Small intestine (tissue), 7 donors: ENCODE data around the gene LGALS1. TPM values are rescaled to one million over a fixed set of nuclear protein-coding genes. Genes with fewer than 3 reads are reported as not detected.
"Not testable (repeated sequence)": the region's sequence is repeated elsewhere in the genome, so short reads cannot be mapped to it uniquely, and the experiment has no call there.

Experiments
- DNase-seq, 2 donors: peaks; one replicate each; pipeline versions ENCODE4 v3.0.0 to v3.0.0-alpha.2; 2013
- FAIRE-seq: peaks from 2 replicates; lab custom pipeline; 2012; peaks lifted over from hg19 to GRCh38; lab: Jason Lieb, UNC
- H3K27ac ChIP-seq, 3 donors: one replicate each; pipeline ENCODE4 v1.5.1; 2013; ENCODE audit warnings: low read length in 2 of 3, mild to moderate bottlenecking in 2 of 3, control low read depth in 1 of 3, inconsistent platforms in 1 of 3, low read depth in 1 of 3, moderate library complexity in 1 of 3
- H3K27me3 ChIP-seq, 3 donors: one replicate each; pipeline ENCODE4 v1.6.1; 2013; ENCODE audit warnings: low read length in 3 of 3, inconsistent platforms in 1 of 3; ENCODE audit not compliant: control insufficient read depth in 3 of 3, insufficient read depth in 3 of 3
- H3K36me3 ChIP-seq, 3 donors: one replicate each; pipeline ENCODE4 v1.6.1; 2013; ENCODE audit warnings: low read length in 3 of 3, inconsistent platforms in 1 of 3, low read depth in 1 of 3, mild to moderate bottlenecking in 1 of 3, moderate library complexity in 1 of 3; ENCODE audit not compliant: control insufficient read depth in 3 of 3, insufficient read depth in 2 of 3
- H3K4me1 ChIP-seq, 3 donors: one replicate each; pipeline ENCODE4 v1.6.1; 2013; ENCODE audit warnings: low read length in 2 of 3, inconsistent platforms in 1 of 3, low read depth in 1 of 3, mild to moderate bottlenecking in 1 of 3, moderate library complexity in 1 of 3; ENCODE audit not compliant: control insufficient read depth in 3 of 3, insufficient read depth in 2 of 3
- H3K4me3 ChIP-seq, 3 donors: one replicate each; pipeline ENCODE4 v1.5.1; 2013; ENCODE audit warnings: low read length in 3 of 3, control low read depth in 1 of 3, inconsistent platforms in 1 of 3, low read depth in 1 of 3, mild to moderate bottlenecking in 1 of 3, moderate library complexity in 1 of 3
- H3K9me3 ChIP-seq, 2 donors: one replicate each; pipeline ENCODE4 v1.6.1; 2013; ENCODE audit warnings: low read depth in 1 of 2, low read length in 1 of 2; ENCODE audit not compliant: control insufficient read depth in 2 of 2, insufficient read depth in 1 of 2
- WGBS, 3 donors: extraction: QIAGEN DNeasy Blood & Tissue Kit; methylation state at CpG; one replicate each; pipeline ENCODE4 v1.1.7; 2013; 5-methylcytosine and 5-hydroxymethylcytosine counted together
- polyA plus RNA-seq, 4 donors: library from polyadenylated mRNA; stranded (reverse) in 3 of 4; unstranded in 1 of 4; fragments of 200-250 nt in 3 of 4; fragments of 120-200 nt in 1 of 4; gene quantifications; one replicate each; pipeline versions ENCODE4 v1.2.1 to v1.2.3, GENCODE V29; 2013
- donor health status: healthy with polysubstance abuse.
- donor health status: control.
- donor health status: control.
- donor health status: Bipolar disorder and iron deficiency.
- donor health status: healthy.

LGALS1 gene
- polyA plus RNA-seq, 4 donors, result 36.9 to 396 (median 243) TPM

- H3K4me3 ChIP-seq, result no peak overlapping the region
- peaks cover 0 to 63% (median 9%) of the 10 kb centered on the region in 3 donors for H3K36me3 ChIP-seq
- DNase-seq (no peak), FAIRE-seq (no peak)
- peaks cover 2 to 33% (median 7%) of the 10 kb centered on the region in 3 donors for H3K4me1 ChIP-seq
- H3K27me3 ChIP-seq, result no peaks in the 10 kb centered on the region
- 72 to 79% (median 72%) methylated on average over 10 to 17 of the region's 17 CpGs for WGBS, 3 donors
- H3K9me3 ChIP-seq, result no peaks in the 10 kb centered on the region
- H3K27ac ChIP-seq, result peak overlapping the region; percentile 14 to 70 (median 56)
These were observed 20.2 kb upstream of the LGALS1 start for GRCh38 chr22:37655252-37655563.

- H3K4me1 ChIP-seq, result peaks cover 2 to 44% (median 10%) of the 10 kb centered on the region in 3 donors
These were observed 18.9 kb upstream of the LGALS1 start for GRCh38 chr22:37656583-37656982.

GRCh38 chr22:37657590-37658132, 17.8 kb upstream of the LGALS1 start:
- peaks cover 0 to 62% (median 3%) of the 10 kb centered on the region in 3 donors for H3K36me3 ChIP-seq
- no peaks in the 10 kb centered on the region for H3K9me3 ChIP-seq
- H3K4me3 ChIP-seq, result peak overlapping the region in 2 of 3 donors; percentile 39 to 45
- no peak for FAIRE-seq
- WGBS, 3 donors, result 5 to 8% (median 7%) methylated on average over 6 of the region's 6 CpGs
- H3K27me3 ChIP-seq, result no peaks in the 10 kb centered on the region
- peak in 1 of 2 donors; percentile 35 for DNase-seq
- H3K27ac ChIP-seq, result peak overlapping the region; percentile 57 to 95 (median 68)
- peaks cover 7 to 44% (median 10%) of the 10 kb centered on the region in 3 donors for H3K4me1 ChIP-seq

More at GRCh38 chr22:37656583-37656982, 18.9 kb upstream of the LGALS1 start:
- peak overlapping the region in 2 of 3 donors; percentile 17 to 61 for H3K27ac ChIP-seq
- peaks cover 0 to 61% (median 4%) of the 10 kb centered on the region in 3 donors for H3K36me3 ChIP-seq
- FAIRE-seq, H3K9me3 ChIP-seq, DNase-seq, H3K4me3 ChIP-seq, H3K27me3 ChIP-seq: not testable (repeated sequence)
- 94 to 96% (median 95%) methylated on average over 4 of the region's 4 CpGs for WGBS, 3 donors

- 0 to 1% (median 1%) methylated on average over 51 to 101 of the region's 101 CpGs for WGBS, 3 donors
- peak within 1 kb of the TSS; percentile 90 to 100 (median 95) for H3K27ac ChIP-seq
- no peak for FAIRE-seq
These were observed 17.0 kb upstream of the LGALS1 start, which contains the start of gene PDXP for GRCh38 chr22:37658133-37659065. Gene PDXP, plus strand, starts transcription at chr22:37658723. Its CDS starts 60 bp downstream, at chr22:37658783.

GRCh38 chr22:37659066-37659896, 16.2 kb upstream of the LGALS1 start:
- 1 to 2% (median 1%) methylated on average over 23 to 68 of the region's 68 CpGs for WGBS, 3 donors
- H3K27ac ChIP-seq, result peak overlapping the region; percentile 78 to 100 (median 90)
- no peak for FAIRE-seq

More at GRCh38 chr22:37658133-37659065, 17.0 kb upstream of the LGALS1 start, which contains the start of gene PDXP:
- Histone ChIP-seq H3K4me3 (peak within 1 kb of the TSS; percentile 52 to 97 (median 78)), H3K9me3 (no peaks in the 10 kb centered on the region), H3K36me3 (peaks cover 0 to 58% (median 3%) of the 10 kb centered on the region in 3 donors), H3K27me3 (no peaks in the 10 kb centered on the region), H3K4me1 (peaks cover 7 to 44% (median 10%) of the 10 kb centered on the region in 3 donors)
- DNase-seq, result peak; percentile 99 to 100

GRCh38 chr22:37659897-37660708, 15.3 kb upstream of the LGALS1 start:
- peaks cover 0 to 58% (median 2%) of the 10 kb centered on the region in 3 donors for H3K36me3 ChIP-seq
- peak overlapping the region in 2 of 3 donors; percentile 78 to 97 for H3K4me3 ChIP-seq
- H3K9me3 ChIP-seq, result no peaks in the 10 kb centered on the region
- 16 to 49% (median 31%) methylated on average over 14 of the region's 14 CpGs for WGBS, 3 donors
- DNase-seq (peak in 1 of 2 donors; percentile 63), FAIRE-seq (no peak)
- no peaks in the 10 kb centered on the region for H3K27me3 ChIP-seq
- H3K27ac ChIP-seq, result peak overlapping the region; percentile 78 to 100 (median 90)
- peaks cover 7 to 32% (median 8%) of the 10 kb centered on the region in 3 donors for H3K4me1 ChIP-seq

More at GRCh38 chr22:37659066-37659896, 16.2 kb upstream of the LGALS1 start:
- DNase-seq, result peak; percentile 95 to 96
- peaks cover 7 to 39% (median 8%) of the 10 kb centered on the region in 3 donors for H3K4me1 ChIP-seq
- H3K36me3 ChIP-seq, result peaks cover 0 to 56% (median 2%) of the 10 kb centered on the region in 3 donors
- H3K4me3 ChIP-seq, result peak overlapping the region; percentile 52 to 97 (median 78)
- H3K27me3 ChIP-seq, result no peaks in the 10 kb centered on the region
- H3K9me3 ChIP-seq, result no peaks in the 10 kb centered on the region

GRCh38 chr22:37660709-37661045, 14.8 kb upstream of the LGALS1 start:
- DNase-seq (no peak), FAIRE-seq (no peak)
- Histone ChIP-seq H3K27me3 (no peaks in the 10 kb centered on the region), H3K4me1 (peaks cover 2 to 28% (median 7%) of the 10 kb centered on the region in 3 donors), H3K27ac (peak overlapping the region; percentile 77 to 100 (median 79)), H3K4me3 (peak overlapping the region in 1 of 3 donors; percentile 97), H3K9me3 (no peaks in the 10 kb centered on the region), H3K36me3 (peaks cover 0 to 59% (median 3%) of the 10 kb centered on the region in 3 donors)
- 73 to 81% (median 73%) methylated on average over 2 of the region's 2 CpGs for WGBS, 3 donors
